Measurements from ENCODE around the gene SLC7A7.
A peak's percentile ranks its signal among the peaks of the same experiment; 100 is the strongest.
"Not testable (repeated sequence)": the region's sequence is repeated elsewhere in the genome, so short reads cannot be mapped to it uniquely, and the experiment has no call there.

Gene SLC7A7

GRCh38 chr14:22814941-22815713 lies at the start of gene SLC7A7:
Gene SLC7A7 (minus strand): TSS chr14:22815435. CDS start chr14:22813398, 2,037 bp downstream.
- no peak for FAIRE-seq
- TF ChIP-seq POLR2A (IDR thresholded peaks at IDR 0.05; ENCODE audit: low read depth, low read length): no peak
- DNase-seq (ENCODE audit: insufficient read length, low spot score): no peak

- no peak for TF ChIP-seq POLR2A (IDR thresholded peaks at IDR 0.05; ENCODE audit: low read depth, low read length)
- FAIRE-seq (no peak), DNase-seq (ENCODE audit: insufficient read length, low spot score) (no peak)
These were observed 49.7 kb upstream of the SLC7A7 start for GRCh38 chr14:22864979-22865378.

- TF ChIP-seq POLR2A (IDR thresholded peaks at IDR 0.05; ENCODE audit: low read depth, low read length): no peak
- FAIRE-seq (no peak), DNase-seq (ENCODE audit: insufficient read length, low spot score) (no peak)
These were observed 46.4 kb upstream of the SLC7A7 start for GRCh38 chr14:22861651-22862050.

- not testable (repeated sequence) for FAIRE-seq; DNase-seq (ENCODE audit: insufficient read length, low spot score)
These were observed 45.1 kb upstream of the SLC7A7 start for GRCh38 chr14:22860377-22860776.

DNA sequence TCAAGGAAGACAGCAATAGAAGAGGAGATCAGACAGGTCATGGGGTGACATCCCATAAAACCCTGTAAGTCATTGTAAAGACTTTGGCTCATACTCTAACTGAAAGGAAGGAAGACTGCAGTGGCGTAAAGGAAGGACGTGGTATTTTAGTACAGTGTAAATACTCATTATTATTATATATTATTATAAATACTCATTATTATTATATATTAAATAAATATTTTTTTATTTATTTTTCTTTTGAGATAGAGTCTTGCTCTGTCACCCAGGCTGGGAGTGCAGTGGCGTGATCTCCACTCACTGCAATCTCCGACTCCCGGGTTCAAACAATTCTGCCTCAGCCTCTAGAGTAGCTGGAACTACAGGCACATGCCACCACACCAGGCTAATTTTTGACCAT lies 41.2 kb upstream of the SLC7A7 start:
- FAIRE-seq (no peak), DNase-seq (ENCODE audit: insufficient read length, low spot score) (no peak)
- no peak for TF ChIP-seq POLR2A (IDR thresholded peaks at IDR 0.05; ENCODE audit: low read depth, low read length)

DNA sequence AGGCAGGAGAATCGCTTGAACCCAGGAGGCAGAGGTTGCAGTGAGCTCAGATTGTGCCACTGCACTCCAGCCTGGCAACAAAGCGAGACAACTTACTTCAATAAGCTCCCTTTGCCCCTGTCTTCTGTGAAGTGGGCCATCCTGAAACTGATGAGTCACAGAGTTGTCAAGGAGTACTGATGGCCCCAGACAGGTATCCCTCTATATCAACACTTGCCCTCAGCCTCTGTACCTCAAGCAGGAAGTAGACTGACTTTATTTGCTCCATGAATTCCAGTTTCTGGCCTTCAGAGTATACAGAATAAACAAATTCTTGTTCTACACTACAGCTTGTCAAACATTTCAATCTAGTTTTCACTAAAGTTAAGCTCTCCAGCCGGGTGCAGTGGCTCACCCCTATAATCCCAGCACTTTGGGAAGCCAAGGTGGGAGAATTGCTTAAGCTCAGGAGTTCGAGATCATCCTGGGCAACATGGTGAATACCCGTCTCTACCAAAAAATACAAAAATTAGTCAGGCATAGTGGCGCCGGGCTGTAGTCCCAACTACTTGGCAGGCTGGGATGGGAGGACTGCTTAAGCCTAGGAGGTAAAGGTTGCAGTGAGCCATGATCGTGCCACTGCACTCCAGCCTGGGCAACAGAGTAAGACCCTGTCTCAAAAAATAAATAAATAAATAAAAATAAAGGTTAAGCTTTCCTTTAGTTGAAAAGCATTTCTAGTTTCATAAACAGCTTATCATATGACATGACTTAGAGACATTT lies 39.9 kb upstream of the SLC7A7 start:
- TF ChIP-seq POLR2A (IDR thresholded peaks at IDR 0.05; ENCODE audit: low read depth, low read length): no peak
- FAIRE-seq (no peak), DNase-seq (ENCODE audit: insufficient read length, low spot score) (no peak)

- DNase-seq (ENCODE audit: insufficient read length, low spot score); FAIRE-seq: not testable (repeated sequence)
These were observed 39.1 kb upstream of the SLC7A7 start for GRCh38 chr14:22854296-22854695.

- FAIRE-seq: no peak
These were observed 37.9 kb upstream of the SLC7A7 start for GRCh38 chr14:22852940-22853767.

DNA sequence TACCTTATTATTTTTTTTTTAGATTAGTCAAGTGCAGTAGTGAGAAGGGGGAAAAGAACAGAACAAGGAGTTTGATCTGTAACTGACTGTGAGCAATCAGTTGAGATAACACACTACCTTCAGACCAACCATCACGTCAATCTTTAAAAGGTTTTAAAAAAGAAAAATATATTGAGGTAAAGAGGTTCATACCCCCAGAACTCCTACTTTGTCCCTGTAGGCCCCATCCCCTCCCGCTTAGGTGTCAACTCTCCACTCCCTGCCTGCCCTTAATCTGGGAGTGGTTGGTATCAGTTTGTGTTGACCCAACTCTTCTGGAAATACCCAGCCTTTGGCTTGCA lies 37.3 kb upstream of the SLC7A7 start:
- DNase-seq (ENCODE audit: insufficient read length, low spot score) (no peak), FAIRE-seq (no peak)

More at GRCh38 chr14:22852940-22853767, 37.9 kb upstream of the SLC7A7 start:
- DNase-seq (ENCODE audit: insufficient read length, low spot score): peak; percentile 57
- no peak for TF ChIP-seq POLR2A (IDR thresholded peaks at IDR 0.05; ENCODE audit: low read depth, low read length)

GRCh38 chr14:22852178-22852577 lies 36.9 kb upstream of the SLC7A7 start:
- FAIRE-seq; DNase-seq (ENCODE audit: insufficient read length, low spot score): not testable (repeated sequence)

More for the DNA sequence above, 37.3 kb upstream of the SLC7A7 start:
- TF ChIP-seq POLR2A (IDR thresholded peaks at IDR 0.05; ENCODE audit: low read depth, low read length): no peak

- TF ChIP-seq POLR2A (IDR thresholded peaks at IDR 0.05; ENCODE audit: low read depth, low read length): 0 out of 2 replicates have a peak, but pooled peaks have one; percentile 10
- DNase-seq (ENCODE audit: insufficient read length, low spot score) (peak; percentile 63), FAIRE-seq (peak; percentile 60)
These were observed 35.9 kb upstream of the SLC7A7 start for GRCh38 chr14:22850944-22851764.

DNA sequence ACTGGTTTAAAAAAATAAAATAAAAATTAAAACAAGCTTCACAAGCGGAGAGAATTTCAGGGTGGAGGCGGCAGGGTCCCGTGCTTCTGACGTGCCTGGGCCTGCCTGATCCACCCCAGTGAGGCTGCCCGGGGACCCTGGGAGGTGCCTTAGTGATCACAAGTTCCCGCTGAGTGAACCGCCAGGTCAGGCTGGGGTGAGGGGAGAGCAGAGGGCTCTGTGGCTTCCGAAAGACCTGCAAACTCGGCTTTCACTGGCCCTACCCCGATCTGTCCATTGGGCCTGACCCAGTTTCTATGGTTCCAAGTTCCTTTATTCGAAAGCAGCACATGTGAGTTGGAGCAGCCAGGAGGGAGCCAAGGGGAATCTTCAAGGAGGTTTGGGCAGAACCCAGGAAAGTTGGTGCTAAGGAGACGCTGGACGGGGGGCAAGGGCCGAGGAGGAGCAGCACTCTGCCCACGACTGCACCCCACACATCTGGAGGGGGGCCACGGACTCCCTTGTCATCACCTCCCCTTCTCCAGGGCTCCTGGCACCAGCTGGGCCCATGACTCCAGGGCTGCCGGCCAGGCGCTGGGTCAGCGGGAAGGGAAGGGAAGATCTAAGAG lies 34.1 kb upstream of the SLC7A7 start:
- no peak for DNase-seq (ENCODE audit: insufficient read length, low spot score)
- no peak for FAIRE-seq
- no peak for TF ChIP-seq POLR2A (IDR thresholded peaks at IDR 0.05; ENCODE audit: low read depth, low read length)

Data from H54 (cell line).